K562 (cell line): ENCODE results near the gene PHTF1. TPM values are rescaled to one million over a fixed set of nuclear protein-coding genes. Genes with fewer than 3 reads are reported as not detected.

Experiments used
- ATAC-seq: fragments of 200-7000 bp; cut with Tn5 transposase; 3 replicates; pipeline ENCODE4 v1.9.1; 2020; ENCODE audit warnings: moderate library complexity
- BruUV-seq: library from RNA; stranded (reverse); fragments of 400-500 nt; replicated peaks from 2 replicates; lab custom pipeline; 2021; lab: Mats Ljungman, UMichigan
- CTCF ChIA-PET: fragments of 300-600 bp; formaldehyde crosslinking; extraction: SDS; loops from one replicate; lab custom pipeline; 2021; ENCODE audit warnings: low intra/inter-chr PET ratio; lab: Yijun Ruan, JAX
- POLR2A ChIA-PET: fragments of 300-600, 350-650 bp; sonication (Branson Sonifier 250); formaldehyde crosslinking; extraction: SDS; loops from one replicate; lab custom pipeline; 2021; ENCODE audit warnings: antibody characterized with exemption, inconsistent platforms; lab: Yijun Ruan, JAX
- DNase-seq, 4 experiments: peaks; one replicate each; pipeline versions ENCODE4 v3.0.0 to v3.0.0-alpha.2; 2011 to 2018; ENCODE audit warnings: low spot score in 3 of 4, mixed read lengths in 3 of 4; ENCODE audit errors: extremely low read depth in 1 of 4
- FAIRE-seq: peaks from 2 replicates; lab custom pipeline; 2011; peaks lifted over from hg19 to GRCh38; lab: Jason Lieb, UNC
- H2AFZ ChIP-seq: 2 replicates; pipeline ENCODE4 v1.6.0; 2011; ENCODE audit warnings: low read depth, low read length, control low read depth, inconsistent platforms
- H3K27ac ChIP-seq: fragments of 200-600 bp; 3 replicates; pipeline ENCODE4 v1.8.0; 2011; ENCODE audit warnings: low read depth, mild to moderate bottlenecking, control low read depth, inconsistent platforms, low read length, moderate library complexity, mixed read lengths; ENCODE audit errors: extremely low read depth
- H3K27me3 ChIP-seq, 2 experiments: fragments of 300-600 bp in 1 of 2; 2 replicates in 1 of 2; 3 replicates in 1 of 2; pipeline versions ENCODE4 v1.6.0 to v1.8.0; 2011; ENCODE audit warnings: inconsistent platforms in 2 of 2, low read length in 2 of 2, mild to moderate bottlenecking in 1 of 2, mixed read lengths in 1 of 2, moderate library complexity in 1 of 2; ENCODE audit not compliant: control insufficient read depth in 2 of 2, insufficient read depth in 2 of 2
- H3K36me3 ChIP-seq: fragments of 300-600 bp; 3 replicates; pipeline ENCODE4 v1.8.0; 2011; ENCODE audit warnings: mild to moderate bottlenecking, low read length, inconsistent platforms; ENCODE audit not compliant: control insufficient read depth, insufficient read depth
- H3K4me1 ChIP-seq, 2 experiments: fragments of 200-600 bp in 1 of 2; replicated peaks in 1 of 2; 2 replicates in 1 of 2; 3 replicates in 1 of 2; pipeline versions ENCODE4 v1.5.1 to v1.8.0; 2011; ENCODE audit warnings: inconsistent platforms in 2 of 2, low read length in 2 of 2, mild to moderate bottlenecking in 1 of 2, mixed read lengths in 1 of 2, moderate library complexity in 1 of 2; ENCODE audit not compliant: control insufficient read depth in 2 of 2, insufficient read depth in 2 of 2
- H3K4me2 ChIP-seq: 2 replicates; pipeline ENCODE4 v1.6.1; 2011; ENCODE audit warnings: low read length, control low read depth, inconsistent platforms, mixed read lengths; ENCODE audit not compliant: insufficient read depth
- H3K4me3 ChIP-seq: fragments of 200-600 bp; sonication (generic), shearing (Covaris generic); 2 replicates; pipeline ENCODE4 v1.5.1; 2016; ENCODE audit warnings: control low read depth, inconsistent platforms
- H3K79me2 ChIP-seq: fragments of 200-600 bp; 3 replicates; pipeline ENCODE4 v1.8.0; 2011; ENCODE audit warnings: low read length, inconsistent platforms; ENCODE audit not compliant: control insufficient read depth, insufficient read depth
- H3K9ac ChIP-seq, 2 experiments: 2 replicates each; pipeline versions ENCODE4 v1.6.0 to v1.6.1; 2011; ENCODE audit warnings: low read depth in 2 of 2, low read length in 2 of 2, control low read depth in 1 of 2, inconsistent platforms in 1 of 2, mild to moderate bottlenecking in 1 of 2, mixed read lengths in 1 of 2; ENCODE audit not compliant: insufficient read depth in 1 of 2
- H3K9me1 ChIP-seq: one replicate; pipeline ENCODE4 v1.6.0; 2011; ENCODE audit warnings: inconsistent platforms, mild to moderate bottlenecking, low read length, moderate library complexity; ENCODE audit not compliant: control insufficient read depth, insufficient read depth
- H3K9me3 ChIP-seq: replicated peaks from 2 replicates; pipeline ENCODE4 v1.5.1; 2011; ENCODE audit warnings: low read depth, low read length, inconsistent platforms; ENCODE audit not compliant: control insufficient read depth, insufficient read depth
- H4K20me1 ChIP-seq: replicated peaks from 2 replicates; pipeline ENCODE4 v1.6.1; 2011; ENCODE audit warnings: low read length, inconsistent platforms, mixed read lengths; ENCODE audit not compliant: control insufficient read depth, insufficient read depth
- ADNP ChIP-seq: fragments of 200-800 bp; sonication (Bioruptor generic); IDR thresholded peaks from 2 replicates; pipeline ENCODE4 v1.6.1; 2016; ENCODE audit warnings: missing genetic modification characterization, missing compliant biosample characterization
- BRD9 ChIP-seq: fragments of 450-650 bp; IDR thresholded peaks from 2 replicates; pipeline ENCODE4 v1.6.1; 2018; ENCODE audit warnings: low read depth; ENCODE audit not compliant: partially characterized antibody
- EP300 ChIP-seq: IDR thresholded peaks from 2 replicates; pipeline ENCODE4 v1.6.1; 2012; ENCODE audit warnings: low read length, improper control_type of control experiment
- FOSL1 ChIP-seq: fragments of 200-800 bp; sonication (Bioruptor generic); conservative IDR thresholded peaks from 2 replicates; pipeline ENCODE4 v1.6.1; 2016; ENCODE audit warnings: missing genetic modification characterization, missing compliant biosample characterization
- HMGN3 ChIP-seq: IDR thresholded peaks from 2 replicates; pipeline ENCODE4 v1.6.1; 2011; ENCODE audit warnings: borderline replicate concordance, low read depth, mild to moderate bottlenecking, mixed read lengths, low read length; ENCODE audit not compliant: insufficient read length; ENCODE audit errors: extremely low read depth
- MYBL2 ChIP-seq, 2 experiments: fragments of 450-650 bp in 1 of 2; sonication (generic) in 1 of 2; formaldehyde crosslinking in 1 of 2; IDR thresholded peaks; 2 replicates each; pipeline versions ENCODE4 v1.6.1 to v1.8.1; 2017 to 2022; ENCODE audit warnings: borderline replicate concordance in 1 of 2, inconsistent platforms in 1 of 2, low read depth in 1 of 2, mild to moderate bottlenecking in 1 of 2, missing genetic modification reagents in 1 of 2, moderate library complexity in 1 of 2
- NFIX ChIP-seq: fragments of 250-450 bp; sonication (Bioruptor Pico); IDR thresholded peaks from 2 replicates; pipeline ENCODE4 v1.4.0; 2020; ENCODE audit warnings: low read depth, mild to moderate bottlenecking, moderate library complexity
- SAFB2 ChIP-seq: fragments of 200-400 bp; formaldehyde crosslinking; IDR thresholded peaks from 2 replicates; pipeline ENCODE4 v1.6.1; 2018; ENCODE audit warnings: borderline replicate concordance, low read length, low read depth, moderate library complexity; ENCODE audit not compliant: severe bottlenecking
- SMAD1 ChIP-seq: fragments of 150-350 bp; IDR thresholded peaks from 2 replicates; pipeline ENCODE4 v1.6.1; 2014; ENCODE audit warnings: low read length, low read depth; ENCODE audit not compliant: partially characterized antibody
- SMARCA4 ChIP-seq: fragments of 450-650 bp; IDR thresholded peaks from 2 replicates; pipeline ENCODE4 v1.6.1; 2016
- TAF7 ChIP-seq: fragments of 450-650 bp; IDR thresholded peaks from 2 replicates; pipeline ENCODE4 v1.6.1; 2016; ENCODE audit warnings: missing genetic modification characterization, missing compliant biosample characterization
- TAL1 ChIP-seq: fragments of 450-650 bp; IDR thresholded peaks from 2 replicates; pipeline ENCODE4 v1.6.1; 2016; ENCODE audit warnings: mild to moderate bottlenecking
- TARDBP ChIP-seq: fragments of 450-650 bp; IDR thresholded peaks from 2 replicates; pipeline ENCODE4 v1.6.1; 2016
- TEAD1 ChIP-seq, 2 experiments: fragments of 450-650 bp in 1 of 2; sonication (generic) in 1 of 2; formaldehyde crosslinking; IDR thresholded peaks; 2 replicates each; pipeline versions ENCODE4 v1.4.0 to v1.8.0; 2020 to 2022; ENCODE audit warnings: mild to moderate bottlenecking in 2 of 2, missing genetic modification reagents in 1 of 2
- TFE3 ChIP-seq: fragments of 450-650 bp; formaldehyde crosslinking; IDR thresholded peaks from 2 replicates; pipeline ENCODE4 v1.4.0; 2020; ENCODE audit warnings: mild to moderate bottlenecking, mixed read lengths
- U2AF2 ChIP-seq: fragments of 200-400 bp; formaldehyde crosslinking; optimal IDR thresholded peaks from 2 replicates; pipeline ENCODE3; 2017; ENCODE audit warnings: low read depth, mild to moderate bottlenecking, low read length
- ZNF239 ChIP-seq: fragments of 250-450 bp; sonication (Bioruptor Pico); IDR thresholded peaks from 2 replicates; pipeline ENCODE4 v1.4.0; 2020; ENCODE audit warnings: mild to moderate bottlenecking
- ZNF740 ChIP-seq, 3 experiments: fragments of 200-800 bp in 1 of 3; sonication (Bioruptor generic) in 1 of 3; sonication (generic) in 1 of 3; formaldehyde crosslinking in 1 of 3; IDR thresholded peaks; 2 replicates each; pipeline versions ENCODE4 v1.6.1 to v1.8.0; 2016 to 2022; ENCODE audit warnings: mild to moderate bottlenecking in 2 of 3, missing compliant biosample characterization in 2 of 3, missing genetic modification characterization in 2 of 3, missing genetic modification reagents in 1 of 3
- ZNF778 ChIP-seq: fragments of 450-650 bp; formaldehyde crosslinking; IDR thresholded peaks from 2 replicates; pipeline ENCODE4 v1.4.0; 2020; ENCODE audit warnings: mild to moderate bottlenecking, moderate library complexity
- WGBS: fragments of 100-300 bp; shearing (Covaris generic); methylation state at CpG from one replicate; pipeline ENCODE4 v1.1.6; 2016; ENCODE audit warnings: low coverage, mixed read lengths; ENCODE audit not compliant: insufficient coverage; ENCODE audit errors: missing lambda C conversion rate; 5-methylcytosine and 5-hydroxymethylcytosine counted together
- in situ Hi-C: fragments of 300-500 bp; cut with MboI; formaldehyde crosslinking; loops from 4 replicates; pipeline ENCODE4 v1.15.0; 2018; ENCODE audit warnings: inconsistent platforms, mixed read lengths
- intact Hi-C: fragments of 100-400 bp; cut with micrococcal nuclease; formaldehyde crosslinking; loops from 2 replicates; pipeline ENCODE4 v1.14.2; 2022
- polyA plus RNA-seq, 8 experiments: library from polyadenylated mRNA; depleted of rRNA in 4 of 8; stranded (reverse) in 5 of 8; unstranded in 3 of 8; fragments of >200 nt; fragmentation: Nextera tagmentation in 2 of 8; fragmentation: Illumina TruSeq in 1 of 8; extraction: Ambion mirVana in 2 of 8; extraction: Trizol in 1 of 8; gene quantifications; 2 replicates each; pipeline versions ENCODE4 v1.2.1 to v1.2.3, GENCODE V29; 2011 to 2014; ENCODE audit warnings: inconsistent platforms in 1 of 8, missing spikeins in 1 of 8
- total RNA-seq, 7 experiments: library from RNA; depleted of rRNA in 6 of 7; stranded (reverse); fragments of >200 nt in 6 of 7; fragmentation: Illumina TruSeq in 2 of 7; extraction: Trizol in 2 of 7; gene quantifications; 2 replicates each; pipeline versions ENCODE4 v1.2.1 to v1.2.3, GENCODE V29; 2011 to 2021; ENCODE audit warnings: low replicate concordance in 1 of 7

PHTF1 gene
- total and polyA plus RNA-seq, 9 of the 15 experiments (the other 6 are each of a cell fraction or from before 2014, with no cell fraction given): 8.4 to 36.2 (median 23.0) TPM

GRCh38 chr1:113804421-113805255 lies 45.4 kb upstream of the PHTF1 start:
- ATAC-seq (peak; percentile 89), DNase-seq (peak; percentile 77 to 88 (median 82)), FAIRE-seq (peak; percentile 76)
- H3K79me2 ChIP-seq: peaks cover 100% of the 10 kb centered on the region
- ChIA-PET POLR2A (interaction anchor here (0.7 to 1.7 kb wide), 8 partner anchors 8 to 51 kb away, joined by 3 to 6 read pairs (median 4); partner anchors contain the start of gene RSBN1), CTCF (interaction anchor here (0.6 to 0.7 kb wide), 2 partner anchors 33 to 100 kb away, joined by 3 to 4 read pairs; partner anchors contain the start of genes AP4B1 and DCLRE1B)
- H3K4me3 ChIP-seq: no peak overlapping the region
- peaks cover 5% of the 10 kb centered on the region for H3K9me1 ChIP-seq
- peaks cover 21 to 36% of the 10 kb centered on the region in 2 experiments for H3K4me1 ChIP-seq
- H3K4me2 ChIP-seq: peak overlapping the region; percentile 58; the same call in 1 of the 2 replicates
- H4K20me1 ChIP-seq: peaks cover 11% of the 10 kb centered on the region
- H3K9me3 ChIP-seq: no peaks in the 10 kb centered on the region; the same call in 1 of the 2 replicates
- 35% methylated on average over 8 of the region's 8 CpGs for WGBS
- in situ Hi-C loops: no loop called here
- intact Hi-C loops: loop anchor here (2.0 kb wide), 1 partner anchor 22 kb away; no protein-coding TSS in a partner anchor
- peak overlapping the region; percentile 53; the same call in 2 of the 3 replicates for H3K27ac ChIP-seq
- no peaks in the 10 kb centered on the region for H3K27me3 ChIP-seq
- peaks cover 14% of the 10 kb centered on the region for H3K36me3 ChIP-seq
- H2AFZ ChIP-seq: no peak overlapping the region
- peak overlapping the region in 1 of 2 experiments; percentile 38; a peak in 1 of 4 replicates for H3K9ac ChIP-seq
- no TSS peak for BruUV-seq
- TF ChIP-seq TARDBP (no peak), TAL1 (no peak), TEAD1 (CRISPR knock-in tag; IDR thresholded peaks at IDR 0.05) (peak; percentile 6 to 32; a peak in 1 of 4 replicates), SMAD1 (no peak), SAFB2 (no peak), HMGN3 (no peak), ADNP (no peak), TFE3 (CRISPR knock-in tag) (no peak), NFIX (CRISPR knock-in tag) (no peak), U2AF2 (no peak), EP300 (peak; percentile 75; the same call in 1 of the 2 replicates), SMARCA4 (peak; percentile 98), FOSL1 (tag) (peak; percentile 99), MYBL2 (IDR thresholded peaks at IDR 0.05; ENCODE audit: low read depth) (peak; percentile 25; the same call in 1 of the 2 replicates), MYBL2 (CRISPR knock-in tag; IDR thresholded peaks at IDR 0.05; ENCODE audit: borderline replicate concordance) (no peak), ZNF778 (no peak), TAF7 (tag) (no peak), ZNF740 (CRISPR knock-in tag; IDR thresholded peaks at IDR 0.05) (no peak), ZNF740 (tag; IDR thresholded peaks at IDR 0.05) (no peak), ZNF239 (CRISPR knock-in tag) (no peak), BRD9 (peak; percentile 28)
